ENCODE results near the gene B3GNT2.

B3GNT2 gene

GRCh38 chr2:62202729-62203128, 6.8 kb downstream of the B3GNT2 start:
- no peak for DNase-seq

- no peak for DNase-seq
These were observed 7.5 kb downstream of the B3GNT2 start for GRCh38 chr2:62203459-62203858.

- no peak for DNase-seq
These were observed 9.1 kb downstream of the B3GNT2 start for GRCh38 chr2:62204998-62205496.

GRCh38 chr2:62205554-62205953, 9.6 kb downstream of the B3GNT2 start:
- DNase-seq, result no peak

- DNase-seq, result no peak
These were observed 10.1 kb downstream of the B3GNT2 start for GRCh38 chr2:62206024-62206423.

GRCh38 chr2:62207491-62207890, 11.6 kb downstream of the B3GNT2 start:
- no peak for DNase-seq

- no peak for DNase-seq
These were observed 12.3 kb downstream of the B3GNT2 start for GRCh38 chr2:62208074-62208757.

GRCh38 chr2:62208758-62209114, 12.8 kb downstream of the B3GNT2 start:
- no peak for DNase-seq

GRCh38 chr2:62209427-62209991, 13.6 kb downstream of the B3GNT2 start:
- no peak for DNase-seq

- no peak for DNase-seq
These were observed 19.6 kb downstream of the B3GNT2 start for GRCh38 chr2:62215306-62216064.

- DNase-seq, result no peak
These were observed 20.2 kb downstream of the B3GNT2 start for GRCh38 chr2:62216113-62216512.

GRCh38 chr2:62216616-62217015, 20.7 kb downstream of the B3GNT2 start:
- DNase-seq, result no peak

GRCh38 chr2:62217421-62217820, 21.5 kb downstream of the B3GNT2 start:
- no peak for DNase-seq

- DNase-seq, result no peak
These were observed 22.1 kb downstream of the B3GNT2 start for GRCh38 chr2:62217970-62218369.

GRCh38 chr2:62219407-62220159, 23.7 kb downstream of the B3GNT2 start:
- no peak for DNase-seq

- no peak for DNase-seq
These were observed 25.2 kb downstream of the B3GNT2 start for GRCh38 chr2:62221141-62221540.

GRCh38 chr2:62222171-62222570, 26.3 kb downstream of the B3GNT2 start:
- DNase-seq, result no peak

GRCh38 chr2:62222674-62223073, 26.8 kb downstream of the B3GNT2 start:
- no peak for DNase-seq

- DNase-seq, result no peak
These were observed 29.1 kb downstream of the B3GNT2 start for GRCh38 chr2:62224976-62225375.

- DNase-seq, result no peak
These were observed 31.6 kb downstream of the B3GNT2 start for GRCh38 chr2:62227386-62228075.

GRCh38 chr2:62229082-62229605, 33.2 kb downstream of the B3GNT2 start:
- DNase-seq, result no peak

Measured in amygdala (tissue), 56 donors.